ENCODE results near the gene HECTD1. TPM values are rescaled to one million over a fixed set of nuclear protein-coding genes. Genes with fewer than 3 reads are reported as not detected.
"Not testable (repeated sequence)": the region's sequence is repeated elsewhere in the genome, so short reads cannot be mapped to it uniquely, and the experiment has no call there.

The HECTD1 gene
- total and polyA plus RNA-seq, 3 donors from 2014 or later, result 124 to 235 (median 232) TPM

DNA sequence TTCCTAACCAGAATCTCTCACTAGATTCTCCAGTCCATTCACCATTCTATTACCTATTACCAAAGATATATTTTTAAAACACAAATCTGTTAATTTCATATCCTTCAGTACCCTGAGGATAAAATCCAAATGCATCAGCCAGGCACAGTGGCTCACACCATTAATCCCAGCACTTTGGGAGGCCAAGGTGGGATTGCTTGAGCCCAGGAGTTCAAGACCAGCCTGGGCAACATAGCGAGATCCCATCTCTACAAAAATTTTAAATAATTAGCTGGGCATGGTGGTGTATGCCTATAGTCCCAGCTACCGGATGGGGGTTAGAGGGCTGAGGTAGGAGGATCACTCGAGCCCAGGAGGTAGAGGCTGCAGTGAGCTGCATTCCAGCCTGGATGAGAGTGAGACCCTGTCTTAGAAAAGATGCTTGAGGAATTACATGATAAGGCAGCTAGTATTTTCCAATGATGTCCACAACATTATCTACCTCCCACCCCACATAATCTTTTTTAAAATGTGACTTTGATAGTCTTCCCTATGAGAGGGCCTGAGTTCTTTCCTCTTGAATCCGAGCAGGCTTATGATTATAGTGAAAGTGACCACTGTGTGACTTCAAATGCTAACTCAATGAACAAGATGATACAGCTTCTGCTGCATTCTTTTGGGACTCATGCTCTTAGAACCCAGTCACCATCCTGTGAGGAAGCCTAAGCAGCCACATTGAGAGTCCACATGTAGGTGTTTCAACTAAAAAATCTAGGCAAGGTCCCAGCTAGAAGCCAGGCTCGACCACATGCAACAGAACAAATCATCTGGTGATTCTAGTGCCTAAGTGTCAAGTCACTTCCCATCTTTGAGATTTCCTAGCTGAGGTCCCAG is 18.0 kb downstream of the HECTD1 start:
- WGBS, 2 donors, result 86 to 90% methylated on average over 5 of the region's 5 CpGs
- TF ChIP-seq POLR2A (IDR thresholded peaks at IDR 0.05), result no peak
- TF ChIP-seq, protein P1, sequence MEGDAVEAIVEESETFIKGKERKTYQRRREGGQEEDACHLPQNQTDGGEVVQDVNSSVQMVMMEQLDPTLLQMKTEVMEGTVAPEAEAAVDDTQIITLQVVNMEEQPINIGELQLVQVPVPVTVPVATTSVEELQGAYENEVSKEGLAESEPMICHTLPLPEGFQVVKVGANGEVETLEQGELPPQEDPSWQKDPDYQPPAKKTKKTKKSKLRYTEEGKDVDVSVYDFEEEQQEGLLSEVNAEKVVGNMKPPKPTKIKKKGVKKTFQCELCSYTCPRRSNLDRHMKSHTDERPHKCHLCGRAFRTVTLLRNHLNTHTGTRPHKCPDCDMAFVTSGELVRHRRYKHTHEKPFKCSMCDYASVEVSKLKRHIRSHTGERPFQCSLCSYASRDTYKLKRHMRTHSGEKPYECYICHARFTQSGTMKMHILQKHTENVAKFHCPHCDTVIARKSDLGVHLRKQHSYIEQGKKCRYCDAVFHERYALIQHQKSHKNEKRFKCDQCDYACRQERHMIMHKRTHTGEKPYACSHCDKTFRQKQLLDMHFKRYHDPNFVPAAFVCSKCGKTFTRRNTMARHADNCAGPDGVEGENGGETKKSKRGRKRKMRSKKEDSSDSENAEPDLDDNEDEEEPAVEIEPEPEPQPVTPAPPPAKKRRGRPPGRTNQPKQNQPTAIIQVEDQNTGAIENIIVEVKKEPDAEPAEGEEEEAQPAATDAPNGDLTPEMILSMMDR (IDR thresholded peaks at IDR 0.05), result no peak
- no peak overlapping the region for H3K27ac ChIP-seq

DNA sequence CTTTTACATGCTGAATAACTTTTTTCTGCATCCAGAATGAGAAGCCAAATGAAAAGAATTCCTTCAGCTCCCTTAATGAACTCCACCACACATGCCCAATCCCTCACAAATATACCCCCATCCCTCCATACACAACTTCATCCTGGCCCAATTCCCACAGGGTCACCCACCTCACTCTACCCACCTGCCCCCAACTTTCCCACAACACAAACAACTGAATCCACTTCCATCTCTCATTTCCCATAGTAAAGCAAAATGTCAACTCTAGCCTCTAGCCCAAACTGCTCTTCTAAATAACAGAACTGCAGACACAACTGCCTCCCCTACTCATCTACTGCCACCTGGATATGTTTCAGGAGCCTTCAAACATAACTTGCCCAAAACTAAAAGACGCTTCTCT is 18.8 kb downstream of the HECTD1 start:
- Histone ChIP-seq H3K27me3 (no peaks in the 10 kb centered on the region), H3K9me3 (no peaks in the 10 kb centered on the region), H3K4me3 (no peak overlapping the region), H3K4me1 (no peaks in the 10 kb centered on the region), H3K27ac (no peak overlapping the region), H3K36me3 (ENCODE audit: low read depth, missing control alignments) (no peaks in the 10 kb centered on the region)
- DNase-seq, result no peak
- TF ChIP-seq POLR2A (IDR thresholded peaks at IDR 0.05), result no peak
- TF ChIP-seq, protein P1 (IDR thresholded peaks at IDR 0.05), result no peak
- WGBS, 2 donors, result 94 to 98% methylated on average over 1 of the region's 1 CpG
- intact Hi-C loops (cut with DNase I; ENCODE audit: low total_unique reads), result no loop called here

More for the DNA sequence above, 18.0 kb downstream of the HECTD1 start:
- intact Hi-C loops (cut with DNase I; ENCODE audit: low total_unique reads), result no loop called here
- Histone ChIP-seq H3K36me3 (ENCODE audit: low read depth, missing control alignments) (no peaks in the 10 kb centered on the region), H3K9me3 (no peaks in the 10 kb centered on the region), H3K27me3 (no peaks in the 10 kb centered on the region), H3K4me1 (no peaks in the 10 kb centered on the region), H3K4me3 (no peak overlapping the region)
- no peak for DNase-seq

DNA sequence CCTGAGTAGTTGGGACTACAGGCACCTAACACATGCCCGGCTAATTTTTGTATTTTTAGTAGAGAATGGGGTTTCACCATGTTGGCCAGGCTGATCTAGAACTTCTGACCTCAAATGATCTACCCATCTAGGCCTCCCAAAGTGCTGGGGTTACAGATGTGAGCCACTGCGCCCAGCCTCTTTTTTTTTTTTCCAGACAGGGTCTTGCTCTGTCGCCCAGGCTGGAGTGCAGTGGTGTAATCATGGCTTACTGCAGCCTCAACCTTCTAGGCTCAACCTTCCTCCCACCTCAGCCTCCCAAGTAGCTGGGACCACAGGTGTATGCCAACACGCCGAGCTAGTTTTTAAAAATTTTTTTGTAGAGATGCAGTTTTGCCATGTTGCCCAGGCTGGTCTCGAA is 25.6 kb downstream of the HECTD1 start:
- H3K27ac ChIP-seq; H3K27me3 ChIP-seq; H3K4me1 ChIP-seq; H3K4me3 ChIP-seq; intact Hi-C loops (cut with DNase I; ENCODE audit: low total_unique reads); H3K9me3 ChIP-seq; H3K36me3 ChIP-seq (ENCODE audit: low read depth, missing control alignments); DNase-seq: not testable (repeated sequence)
- 93 to 98% methylated on average over 6 of the region's 6 CpGs for WGBS, 2 donors

DNA sequence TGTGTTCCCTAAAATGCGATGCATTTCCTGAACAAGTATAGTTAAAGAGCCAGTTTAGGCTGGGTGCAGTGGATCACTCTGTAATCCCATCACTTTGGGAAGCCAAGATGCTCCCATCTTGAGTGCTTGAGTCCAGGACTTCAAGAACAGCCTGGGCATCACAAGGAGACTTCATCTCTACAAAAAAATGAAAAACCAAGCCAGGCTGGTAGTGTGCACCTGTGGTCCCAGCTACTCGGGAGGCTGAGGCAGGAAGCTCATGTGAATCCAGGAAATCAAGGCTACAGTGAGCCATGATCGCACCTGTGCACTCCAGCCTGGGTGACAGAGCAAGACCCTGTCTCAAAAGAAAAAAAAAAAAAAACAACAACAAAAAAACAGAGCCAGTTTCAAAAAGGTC is 26.3 kb downstream of the HECTD1 start:
- 83 to 88% methylated on average over 3 of the region's 3 CpGs for WGBS, 2 donors
- Histone ChIP-seq H3K27ac (no peak overlapping the region), H3K27me3 (no peaks in the 10 kb centered on the region), H3K9me3 (no peaks in the 10 kb centered on the region), H3K36me3 (ENCODE audit: low read depth, missing control alignments) (no peaks in the 10 kb centered on the region), H3K4me3 (no peak overlapping the region), H3K4me1 (peaks cover 4% of the 10 kb centered on the region)
- intact Hi-C loops (cut with DNase I; ENCODE audit: low total_unique reads), result no loop called here
- DNase-seq, result no peak
- TF ChIP-seq, protein P1 (IDR thresholded peaks at IDR 0.05), result no peak
- TF ChIP-seq POLR2A (IDR thresholded peaks at IDR 0.05), result no peak

DNA sequence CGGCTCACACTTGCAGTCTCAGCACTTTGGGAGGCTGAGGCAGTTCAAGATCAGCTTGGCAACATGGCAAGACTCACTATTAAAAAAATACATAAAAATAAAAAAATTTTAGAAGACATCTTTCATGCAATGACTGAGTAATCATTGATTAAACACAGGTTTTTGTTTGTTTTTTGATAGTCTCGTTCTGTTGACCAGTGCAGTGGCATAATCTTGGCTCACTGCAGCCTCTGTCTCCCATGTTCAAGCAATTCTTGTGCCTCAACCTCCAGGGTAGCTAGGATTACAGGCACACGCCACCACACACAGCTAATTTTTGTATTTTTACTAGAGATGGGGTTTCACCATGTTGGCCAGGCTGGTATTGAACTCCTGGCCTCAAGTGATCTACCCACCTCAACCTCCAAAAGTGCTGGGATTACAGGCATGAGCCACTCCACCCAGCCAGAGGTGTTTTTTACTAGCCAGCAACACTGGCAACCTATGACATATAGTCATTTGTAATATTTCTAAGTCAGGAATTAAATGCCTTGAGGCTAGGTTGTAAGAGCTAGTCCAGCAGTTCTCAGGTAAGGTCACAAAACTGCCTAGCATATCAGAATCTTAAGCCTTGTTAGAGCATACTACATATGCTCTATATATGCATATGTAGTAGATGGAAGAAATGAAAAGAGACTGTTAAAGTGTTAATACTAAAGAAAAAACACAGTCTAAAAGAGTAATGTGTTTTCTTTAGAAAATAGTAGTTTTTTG is 27.1 kb downstream of the HECTD1 start:
- H3K4me1 ChIP-seq, result peaks cover 4% of the 10 kb centered on the region
- TF ChIP-seq, protein P1 (IDR thresholded peaks at IDR 0.05), result no peak
- no peak for TF ChIP-seq POLR2A (IDR thresholded peaks at IDR 0.05)
- H3K9me3 ChIP-seq, result no peaks in the 10 kb centered on the region
- H3K4me3 ChIP-seq, result no peak overlapping the region
- 87 to 94% methylated on average over 3 of the region's 3 CpGs for WGBS, 2 donors
- H3K36me3 ChIP-seq (ENCODE audit: low read depth, missing control alignments), result no peaks in the 10 kb centered on the region
- H3K27ac ChIP-seq, result no peak overlapping the region
- intact Hi-C loops (cut with DNase I; ENCODE audit: low total_unique reads), result no loop called here
- no peaks in the 10 kb centered on the region for H3K27me3 ChIP-seq
- DNase-seq, result no peak

Data from testis (tissue), 3 donors.